ENCODE data around the gene MS4A7. TPM values are rescaled to one million over a fixed set of nuclear protein-coding genes. Genes with fewer than 3 reads are reported as not detected.

The MS4A7 gene
- total RNA-seq, 3 donors from 2014 or later, result 9.3 to 28.6 (median 28.1) TPM

- H3K9me3 ChIP-seq, result no peaks in the 10 kb centered on the region
- H3K4me1 ChIP-seq (ENCODE audit: low read depth), result no peaks in the 10 kb centered on the region
- intact Hi-C loops (cut with DNase I, micrococcal nuclease), result no loop called here
- DNase-seq, result no peak
- TF ChIP-seq CTCF (IDR thresholded peaks at IDR 0.05), result no peak
- ATAC-seq, result no peak
- no peaks in the 10 kb centered on the region for H3K36me3 ChIP-seq (ENCODE audit: low read depth)
- no peak overlapping the region for H3K4me3 ChIP-seq
Observed at GRCh38 chr11:60394666-60395380, 16.5 kb downstream of the MS4A7 start.

- no peaks in the 10 kb centered on the region for H3K36me3 ChIP-seq (ENCODE audit: low read depth)
- peak; percentile 41 for ATAC-seq
- no peak within 1 kb of the TSS for H3K4me3 ChIP-seq
- intact Hi-C loops (cut with DNase I, micrococcal nuclease), result no loop called here
- no peak for DNase-seq
- no peaks in the 10 kb centered on the region for H3K9me3 ChIP-seq
- TF ChIP-seq CTCF (IDR thresholded peaks at IDR 0.05), result no peak
- no peaks in the 10 kb centered on the region for H3K4me1 ChIP-seq (ENCODE audit: low read depth)
Observed at GRCh38 chr11:60396382-60396781, 18.1 kb downstream of the MS4A7 start, which contains the start of gene MS4A14. Gene MS4A14, plus strand, starts transcription at chr11:60396459. Its CDS starts 120 bp downstream, at chr11:60396579.

GRCh38 chr11:60396799-60397198 is 18.5 kb downstream of the MS4A7 start:
- ATAC-seq (peak; percentile 54), DNase-seq (no peak)
- Histone ChIP-seq H3K36me3 (ENCODE audit: low read depth) (no peaks in the 10 kb centered on the region), H3K9me3 (no peaks in the 10 kb centered on the region), H3K4me3 (no peak overlapping the region), H3K4me1 (ENCODE audit: low read depth) (no peaks in the 10 kb centered on the region)
- no peak for TF ChIP-seq CTCF (IDR thresholded peaks at IDR 0.05)
- intact Hi-C loops (cut with DNase I, micrococcal nuclease), result no loop called here

- ATAC-seq (no peak), DNase-seq (no peak)
- intact Hi-C loops (cut with DNase I, micrococcal nuclease), result no loop called here
- peaks cover 4% of the 10 kb centered on the region for H3K9me3 ChIP-seq
- H3K4me3 ChIP-seq, result no peak overlapping the region
- H3K4me1 ChIP-seq (ENCODE audit: low read depth), result no peaks in the 10 kb centered on the region
- no peaks in the 10 kb centered on the region for H3K36me3 ChIP-seq (ENCODE audit: low read depth)
- TF ChIP-seq CTCF (IDR thresholded peaks at IDR 0.05), result no peak
Observed at GRCh38 chr11:60420015-60420414, 41.7 kb downstream of the MS4A7 start.

GRCh38 chr11:60422609-60423008 is 44.3 kb downstream of the MS4A7 start:
- H3K4me3 ChIP-seq, result no peak overlapping the region
- ATAC-seq, result no peak
- DNase-seq, result no peak
- TF ChIP-seq CTCF (IDR thresholded peaks at IDR 0.05), result no peak
- intact Hi-C loops (cut with DNase I, micrococcal nuclease), result no loop called here
- peaks cover 4% of the 10 kb centered on the region for H3K9me3 ChIP-seq
- no peaks in the 10 kb centered on the region for H3K36me3 ChIP-seq (ENCODE audit: low read depth)
- no peaks in the 10 kb centered on the region for H3K4me1 ChIP-seq (ENCODE audit: low read depth)

All from mucosa of descending colon (tissue), 3 donors.